GM13977 (cell line): Measurements from ENCODE around the gene DYNC2H1.

Experiments used
- DNase-seq: peaks from one replicate; pipeline ENCODE4 v3.0.0; 2012; ENCODE audit warnings: low spot score
- in situ Hi-C: fragments of 300-500 bp; cut with MboI; formaldehyde crosslinking; loops from one replicate; pipeline ENCODE4 v1.12.0; 2022; ENCODE audit warnings: low sequenced_read_pairs, low pct_unique_long_range_greater_than_20kb, mixed read lengths, inconsistent platforms; ENCODE audit not compliant: unreplicated experiment
- TF ChIP-seq, protein P1 (sequence below): IDR thresholded peaks from 2 replicates; pipeline ENCODE4 v1.5.1; 2012; ENCODE audit warnings: mild to moderate bottlenecking, control low read depth; ENCODE audit not compliant: insufficient read depth; ENCODE audit errors: extremely low read depth, missing control alignments

Gene DYNC2H1

GRCh38 chr11:103441021-103441420 lies 331.8 kb downstream of the DYNC2H1 start:
- no peak for DNase-seq
- TF ChIP-seq, protein P1, sequence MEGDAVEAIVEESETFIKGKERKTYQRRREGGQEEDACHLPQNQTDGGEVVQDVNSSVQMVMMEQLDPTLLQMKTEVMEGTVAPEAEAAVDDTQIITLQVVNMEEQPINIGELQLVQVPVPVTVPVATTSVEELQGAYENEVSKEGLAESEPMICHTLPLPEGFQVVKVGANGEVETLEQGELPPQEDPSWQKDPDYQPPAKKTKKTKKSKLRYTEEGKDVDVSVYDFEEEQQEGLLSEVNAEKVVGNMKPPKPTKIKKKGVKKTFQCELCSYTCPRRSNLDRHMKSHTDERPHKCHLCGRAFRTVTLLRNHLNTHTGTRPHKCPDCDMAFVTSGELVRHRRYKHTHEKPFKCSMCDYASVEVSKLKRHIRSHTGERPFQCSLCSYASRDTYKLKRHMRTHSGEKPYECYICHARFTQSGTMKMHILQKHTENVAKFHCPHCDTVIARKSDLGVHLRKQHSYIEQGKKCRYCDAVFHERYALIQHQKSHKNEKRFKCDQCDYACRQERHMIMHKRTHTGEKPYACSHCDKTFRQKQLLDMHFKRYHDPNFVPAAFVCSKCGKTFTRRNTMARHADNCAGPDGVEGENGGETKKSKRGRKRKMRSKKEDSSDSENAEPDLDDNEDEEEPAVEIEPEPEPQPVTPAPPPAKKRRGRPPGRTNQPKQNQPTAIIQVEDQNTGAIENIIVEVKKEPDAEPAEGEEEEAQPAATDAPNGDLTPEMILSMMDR: no peak
- in situ Hi-C loops: no loop called here

GRCh38 chr11:103448966-103449365 lies 339.7 kb downstream of the DYNC2H1 start:
- TF ChIP-seq, protein P1: no peak
- in situ Hi-C loops: no loop called here
- DNase-seq: no peak

GRCh38 chr11:103450241-103450640 lies 341.0 kb downstream of the DYNC2H1 start:
- in situ Hi-C loops: no loop called here
- TF ChIP-seq, protein P1: no peak
- DNase-seq: no peak

- in situ Hi-C loops: no loop called here
- TF ChIP-seq, protein P1: no peak
- DNase-seq: no peak
These were observed 343.9 kb downstream of the DYNC2H1 start for GRCh38 chr11:103453126-103453525.

- in situ Hi-C loops: no loop called here
- no peak for DNase-seq
- TF ChIP-seq, protein P1: no peak
These were observed 344.9 kb downstream of the DYNC2H1 start for GRCh38 chr11:103453915-103454709.

GRCh38 chr11:103464420-103464819 lies 355.2 kb downstream of the DYNC2H1 start:
- no peak for DNase-seq
- in situ Hi-C loops: no loop called here
- TF ChIP-seq, protein P1: no peak
